Right cardiac atrium (tissue), 5 donors: ENCODE results near the gene CDC45. TPM values are rescaled to one million over a fixed set of nuclear protein-coding genes. Genes with fewer than 3 reads are reported as not detected.
"Not testable (repeated sequence)": the region's sequence is repeated elsewhere in the genome, so short reads cannot be mapped to it uniquely, and the experiment has no call there.

Experiments used
- ATAC-seq, 2 donors: fragments of 200-7000 bp; cut with Tn5 transposase; one replicate each; pipeline versions ENCODE4 v1.8.0 to v1.9.1; 2020; ENCODE audit warnings: moderate library complexity in 2 of 2, mild to moderate bottlenecking in 1 of 2
- DNase-seq, 3 donors: peaks; one replicate each; pipeline ENCODE4 v3.0.0-alpha.2; 2020
- H3K27ac ChIP-seq: one replicate; pipeline ENCODE4 v1.5.1; 2013; ENCODE audit warnings: mild to moderate bottlenecking, low read length, control low read depth, moderate library complexity
- H3K27me3 ChIP-seq: one replicate; pipeline ENCODE4 v1.6.1; 2013; ENCODE audit not compliant: control insufficient read depth, insufficient read depth
- H3K4me1 ChIP-seq: one replicate; pipeline ENCODE4 v1.6.1; 2013; ENCODE audit warnings: low read length; ENCODE audit not compliant: control insufficient read depth, insufficient read depth
- H3K4me3 ChIP-seq: one replicate; pipeline ENCODE4 v1.5.1; 2013; ENCODE audit warnings: low read length, control low read depth
- H3K9me3 ChIP-seq: one replicate; pipeline ENCODE4 v1.6.1; 2013; ENCODE audit warnings: low read length; ENCODE audit not compliant: control insufficient read depth
- WGBS: extraction: QIAGEN DNeasy Blood & Tissue Kit; methylation state at CpG from one replicate; pipeline ENCODE4 v1.1.7; 2013; 5-methylcytosine and 5-hydroxymethylcytosine counted together
- intact Hi-C, 4 donors: fragments of 100-400 bp; cut with DNase I; formaldehyde crosslinking; loops; one replicate each; pipeline versions ENCODE4 v1.11.0 to v1.14.0; 2022 to 2023
- long read RNA-seq, 4 donors: library from polyadenylated mRNA; unstranded; transcript quantifications; one replicate each; pipeline ENCODE4 v2.0.0, GENCODE V29; 2020 to 2021
- polyA plus RNA-seq: library from polyadenylated mRNA; stranded (reverse); fragments of 200-250 nt; gene quantifications from one replicate; pipeline ENCODE4 v1.2.3, GENCODE V29; 2013
- total RNA-seq, 4 donors: library from RNA; stranded (reverse); fragmentation: NEBNext Ultra II Directional; extraction: Animal tissue kit (Norgen Biotek cat#: 25700); gene quantifications; one replicate each; pipeline ENCODE4 v1.2.1, GENCODE V29; 2021
- donor health status: healthy with polysubstance abuse.
- donor health status: DM: no; HTN: yes; CAD: no.
- donor health status: DM: no; HTN: no; CAD: no.
- donor health status: DM: no; HTN: yes; CAD: no; lungs with severe emphysema.
- donor health status: DM: yes; HTN: yes; CAD: no.

The CDC45 gene, protein sequence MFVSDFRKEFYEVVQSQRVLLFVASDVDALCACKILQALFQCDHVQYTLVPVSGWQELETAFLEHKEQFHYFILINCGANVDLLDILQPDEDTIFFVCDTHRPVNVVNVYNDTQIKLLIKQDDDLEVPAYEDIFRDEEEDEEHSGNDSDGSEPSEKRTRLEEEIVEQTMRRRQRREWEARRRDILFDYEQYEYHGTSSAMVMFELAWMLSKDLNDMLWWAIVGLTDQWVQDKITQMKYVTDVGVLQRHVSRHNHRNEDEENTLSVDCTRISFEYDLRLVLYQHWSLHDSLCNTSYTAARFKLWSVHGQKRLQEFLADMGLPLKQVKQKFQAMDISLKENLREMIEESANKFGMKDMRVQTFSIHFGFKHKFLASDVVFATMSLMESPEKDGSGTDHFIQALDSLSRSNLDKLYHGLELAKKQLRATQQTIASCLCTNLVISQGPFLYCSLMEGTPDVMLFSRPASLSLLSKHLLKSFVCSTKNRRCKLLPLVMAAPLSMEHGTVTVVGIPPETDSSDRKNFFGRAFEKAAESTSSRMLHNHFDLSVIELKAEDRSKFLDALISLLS
- total RNA-seq: under 1 TPM in 2 of 4 donors, not detected in 2; 0.80 to 0.85 TPM
- 0.16 TPM for polyA plus RNA-seq
- long read RNA-seq, donor 1: 0 reads
- long read RNA-seq, donor 2: 0 reads
- long read RNA-seq, donor 3, partial matches to known transcripts: 0 of 1 reads
- long read RNA-seq, donor 3, other reads (novel, unspliced or antisense): 0 of 1 reads
- long read RNA-seq, donor 4: 0 reads

DNA sequence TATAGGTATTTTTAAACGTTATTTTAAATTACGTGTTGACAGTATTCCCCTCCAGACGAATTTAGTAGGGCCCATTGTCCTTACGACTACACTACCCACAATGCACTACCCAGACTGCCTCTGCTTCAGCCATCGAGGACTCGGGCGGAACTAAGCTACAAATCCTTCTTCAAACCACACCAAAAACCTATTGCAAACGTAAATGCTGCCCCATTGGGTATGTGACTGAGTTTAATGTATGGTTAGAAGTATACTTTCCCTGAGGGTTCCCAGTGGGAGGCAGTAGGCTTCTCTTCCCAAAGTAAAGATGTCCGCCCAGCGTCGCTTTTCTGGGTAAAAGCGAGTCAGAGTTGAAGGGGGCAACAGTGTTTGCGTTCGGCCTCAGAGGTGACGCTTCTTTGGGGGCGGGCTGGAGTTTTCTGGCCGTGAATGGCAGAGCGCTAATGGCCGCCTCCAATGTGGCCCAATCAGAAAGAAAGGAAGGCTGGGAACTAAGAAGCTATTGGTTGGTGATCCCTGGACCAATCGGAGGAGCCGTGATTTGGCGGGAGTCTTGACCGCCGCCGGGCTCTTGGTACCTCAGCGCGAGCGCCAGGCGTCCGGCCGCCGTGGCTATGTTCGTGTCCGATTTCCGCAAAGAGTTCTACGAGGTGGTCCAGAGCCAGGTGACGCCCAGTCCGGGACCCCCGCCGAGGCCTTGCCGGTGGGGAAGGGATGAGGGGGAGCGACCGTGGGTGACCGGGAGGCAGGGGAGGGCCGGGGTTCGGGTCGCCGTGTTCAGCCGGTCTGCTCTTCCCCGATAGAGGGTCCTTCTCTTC, at the start of gene CDC45:
Gene CDC45, plus strand, starts transcription at position 566 of the 818 bp plus-strand sequence. Its CDS starts 49 bp downstream, at position 615.
- intact Hi-C loops: loop anchor here in 1 of 4 donors (2.0 kb wide), 1 partner anchor 49 kb away; the partner anchor contains the start of gene HIRA
- DNase-seq (peak; percentile 96 to 98 (median 97)), ATAC-seq (peak; percentile 97 to 98)
- Histone ChIP-seq H3K4me1 (no peaks in the 10 kb centered on the region), H3K27me3 (no peaks in the 10 kb centered on the region), H3K4me3 (peak within 1 kb of the TSS; percentile 87), H3K27ac (peak within 1 kb of the TSS; percentile 98), H3K9me3 (no peaks in the 10 kb centered on the region)
- WGBS: under 1% methylated on average over 50 of the region's 50 CpGs

GRCh38 chr22:19429950-19430889, 49.5 kb upstream of the CDC45 start:
- Histone ChIP-seq H3K4me1 (peaks cover 2% of the 10 kb centered on the region), H3K9me3 (no peaks in the 10 kb centered on the region), H3K27ac (no peak overlapping the region), H3K4me3 (peak overlapping the region; percentile 93), H3K27me3 (no peaks in the 10 kb centered on the region)
- intact Hi-C loops: loop anchor here in 1 of 4 donors (2.0 kb wide), 1 partner anchor 49 kb away; the partner anchor contains the start of genes CDC45 and UFD1
- ATAC-seq (no peak), DNase-seq (no peak)
- 15% methylated on average over 12 of the region's 12 CpGs for WGBS

DNA sequence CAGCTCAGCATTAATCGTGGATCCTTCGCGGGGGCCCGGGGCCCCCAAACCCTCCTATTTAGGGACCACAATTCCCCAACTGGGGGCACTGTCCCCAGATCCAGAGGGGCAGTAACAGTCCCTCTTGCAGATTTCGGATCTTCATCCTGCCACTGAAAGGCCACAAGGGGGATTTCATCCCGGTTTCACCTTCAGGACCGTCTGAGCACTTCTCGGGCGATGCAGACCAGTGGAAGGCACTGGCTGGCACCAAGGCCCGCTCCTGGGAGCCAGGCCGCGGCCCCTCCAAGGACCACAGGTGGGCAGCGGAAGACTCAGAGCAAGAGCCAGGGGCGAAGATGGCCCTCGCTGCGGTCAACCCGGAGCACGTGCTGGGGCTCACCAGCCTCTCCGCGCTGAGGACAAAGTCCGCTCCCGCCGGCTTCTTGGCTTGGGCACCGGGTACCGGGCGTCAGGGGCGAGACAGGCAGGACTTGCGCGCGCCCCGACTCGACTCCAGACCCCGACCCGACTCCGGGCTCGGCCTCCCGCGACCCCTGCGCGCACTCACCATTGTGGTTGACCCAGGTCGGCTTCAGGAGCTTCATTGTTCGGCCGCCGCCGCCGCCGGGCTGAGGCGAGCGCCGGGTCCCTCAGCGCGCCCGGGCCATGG, 48.7 kb upstream of the CDC45 start:
- Histone ChIP-seq H3K27ac (peak overlapping the region; percentile 31), H3K4me1 (peaks cover 2% of the 10 kb centered on the region), H3K27me3 (no peaks in the 10 kb centered on the region), H3K9me3 (no peaks in the 10 kb centered on the region), H3K4me3 (peak overlapping the region; percentile 93)
- under 1% methylated on average over 53 of the region's 53 CpGs for WGBS
- DNase-seq (peak; percentile 43 to 71 (median 71)), ATAC-seq (no peak)
- intact Hi-C loops: loop anchor here in 1 of 4 donors (2.0 kb wide), 1 partner anchor 48 kb away; the partner anchor contains the start of genes CDC45 and UFD1

- no peaks in the 10 kb centered on the region for H3K9me3 ChIP-seq
- under 1% methylated on average over 66 of the region's 66 CpGs for WGBS
- peaks cover 2% of the 10 kb centered on the region for H3K4me1 ChIP-seq
- intact Hi-C loops: loop anchor here in 1 of 4 donors (2.0 kb wide), 1 partner anchor 47 kb away; the partner anchor contains the start of genes CDC45 and UFD1
- H3K27ac ChIP-seq: peak within 1 kb of the TSS; percentile 85
- no peaks in the 10 kb centered on the region for H3K27me3 ChIP-seq
- DNase-seq (peak; percentile 81 to 93 (median 92)), ATAC-seq (peak; percentile 80 to 81)
- peak within 1 kb of the TSS; percentile 93 for H3K4me3 ChIP-seq
These were observed 48.0 kb upstream of the CDC45 start, which contains the start of gene HIRA for GRCh38 chr22:19431649-19432132. HIRA (minus strand) TSS chr22:19431733; CDS start chr22:19431476, 257 bp downstream.

DNA sequence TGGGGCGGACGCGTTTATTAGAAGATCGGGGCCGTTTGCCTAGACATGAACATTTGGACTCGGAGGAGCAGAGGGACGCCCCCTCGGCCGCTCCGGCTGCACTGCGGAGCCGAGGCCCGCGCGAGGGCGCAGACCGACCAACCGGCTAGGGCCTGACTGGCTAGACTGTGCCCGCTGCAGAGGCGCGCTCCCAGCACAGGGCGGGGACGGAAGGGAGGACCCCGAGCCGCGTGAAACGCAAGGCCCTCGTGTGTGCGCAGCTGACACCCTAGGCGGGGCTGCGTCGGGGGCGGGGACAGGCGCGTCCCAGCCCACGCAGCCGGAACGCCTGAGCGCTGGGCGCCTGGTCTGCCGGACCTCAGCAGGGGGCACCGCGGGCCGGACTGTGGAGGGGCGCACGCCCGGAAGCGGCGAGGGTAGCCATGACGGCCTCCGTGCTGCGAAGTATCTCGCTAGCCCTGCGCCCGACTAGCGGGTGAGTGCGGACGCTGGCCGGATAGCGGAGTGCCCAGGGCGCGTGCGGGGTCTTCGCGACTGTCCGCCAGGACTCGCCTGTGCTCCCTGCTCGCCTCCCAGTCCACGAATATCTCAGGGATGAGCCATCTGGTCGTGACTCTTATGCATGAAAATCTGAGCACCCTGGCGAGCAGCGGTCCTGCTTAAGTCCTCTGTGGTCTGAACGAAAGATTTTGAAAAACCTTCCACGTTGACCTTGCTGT, 47.4 kb upstream of the CDC45 start, which contains the start of gene MRPL40:
Gene MRPL40, plus strand, starts transcription at position 413 of the 719 bp plus-strand sequence. Its CDS starts 10 bp downstream, at position 423.
- DNase-seq (peak; percentile 97 to 98 (median 98)), ATAC-seq (peak; percentile 99)
- H3K4me1 ChIP-seq: peaks cover 2% of the 10 kb centered on the region
- WGBS: under 1% methylated on average over 74 of the region's 74 CpGs
- peak within 1 kb of the TSS; percentile 85 for H3K27ac ChIP-seq
- H3K4me3 ChIP-seq: peak within 1 kb of the TSS; percentile 93
- intact Hi-C loops: no loop called here
- H3K27me3 ChIP-seq: no peaks in the 10 kb centered on the region
- H3K9me3 ChIP-seq: no peaks in the 10 kb centered on the region

DNA sequence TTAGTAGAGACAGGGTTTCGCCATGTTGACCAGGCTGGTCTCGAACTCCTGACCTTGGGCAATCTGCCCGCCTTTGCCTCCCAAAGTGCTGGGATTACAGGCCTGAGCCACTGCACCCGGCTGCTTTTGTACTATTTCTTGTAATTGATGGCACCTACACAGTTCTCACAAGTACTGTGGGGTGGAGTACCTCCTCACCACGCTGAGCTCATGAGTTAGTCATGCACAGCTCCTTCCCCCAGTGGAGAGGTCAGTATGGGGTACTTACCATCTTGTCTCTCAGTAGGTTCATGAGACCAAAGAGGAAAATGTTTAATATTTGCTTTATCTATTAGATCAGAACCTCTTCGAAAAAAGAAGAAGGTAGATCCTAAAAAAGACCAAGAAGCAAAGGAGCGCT, 45.3 kb upstream of the CDC45 start:
- no peak overlapping the region for H3K27ac ChIP-seq
- ATAC-seq: no peak
- H3K4me1 ChIP-seq: peaks cover 2% of the 10 kb centered on the region
- no peak for DNase-seq
- no peaks in the 10 kb centered on the region for H3K9me3 ChIP-seq
- no peak overlapping the region for H3K4me3 ChIP-seq
- H3K27me3 ChIP-seq: no peaks in the 10 kb centered on the region
- 96% methylated on average over 7 of the region's 7 CpGs for WGBS
- intact Hi-C loops: no loop called here

DNA sequence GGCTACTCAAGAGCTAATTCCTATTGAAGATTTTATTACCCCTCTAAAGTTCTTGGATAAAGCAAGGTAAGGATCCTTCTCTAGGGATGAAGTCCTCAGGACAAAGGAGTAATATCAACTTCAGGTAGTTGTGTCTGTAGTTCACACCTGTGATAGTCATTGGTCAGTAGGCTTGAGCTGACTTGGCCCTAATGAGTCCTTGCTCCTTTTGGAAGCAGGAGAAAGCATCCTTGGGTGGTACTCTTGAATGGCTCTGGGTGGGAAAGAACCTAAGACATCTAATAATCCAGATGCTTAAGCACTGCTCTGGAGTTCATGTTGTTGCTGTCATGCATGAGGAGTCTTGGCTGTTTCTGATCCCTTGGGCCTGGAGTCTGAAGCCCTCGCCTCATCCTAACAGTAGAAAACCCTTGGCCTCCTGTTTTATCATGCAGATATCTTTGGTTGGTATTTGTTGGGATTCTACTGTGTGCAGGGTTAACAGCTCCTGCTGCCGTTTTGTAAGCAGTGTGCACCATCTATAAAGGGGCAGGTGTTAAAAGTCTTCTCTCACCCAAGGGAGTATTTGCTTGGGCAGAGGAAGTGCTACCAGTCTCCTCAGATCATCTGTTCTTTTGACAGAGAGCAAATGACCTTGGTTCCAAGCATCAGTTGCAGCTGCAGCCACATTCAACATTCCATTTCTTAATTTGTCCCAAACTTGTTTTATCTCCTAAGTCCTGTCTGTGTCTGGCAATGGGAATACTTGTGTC, 44.7 kb upstream of the CDC45 start:
- DNase-seq: no peak
- ATAC-seq: no peak
- Histone ChIP-seq H3K27ac (no peak overlapping the region), H3K9me3 (no peaks in the 10 kb centered on the region), H3K27me3 (no peaks in the 10 kb centered on the region), H3K4me3 (no peak overlapping the region), H3K4me1 (peaks cover 1% of the 10 kb centered on the region)
- WGBS: 65% methylated on average over 2 of the region's 2 CpGs
- intact Hi-C loops: no loop called here

DNA sequence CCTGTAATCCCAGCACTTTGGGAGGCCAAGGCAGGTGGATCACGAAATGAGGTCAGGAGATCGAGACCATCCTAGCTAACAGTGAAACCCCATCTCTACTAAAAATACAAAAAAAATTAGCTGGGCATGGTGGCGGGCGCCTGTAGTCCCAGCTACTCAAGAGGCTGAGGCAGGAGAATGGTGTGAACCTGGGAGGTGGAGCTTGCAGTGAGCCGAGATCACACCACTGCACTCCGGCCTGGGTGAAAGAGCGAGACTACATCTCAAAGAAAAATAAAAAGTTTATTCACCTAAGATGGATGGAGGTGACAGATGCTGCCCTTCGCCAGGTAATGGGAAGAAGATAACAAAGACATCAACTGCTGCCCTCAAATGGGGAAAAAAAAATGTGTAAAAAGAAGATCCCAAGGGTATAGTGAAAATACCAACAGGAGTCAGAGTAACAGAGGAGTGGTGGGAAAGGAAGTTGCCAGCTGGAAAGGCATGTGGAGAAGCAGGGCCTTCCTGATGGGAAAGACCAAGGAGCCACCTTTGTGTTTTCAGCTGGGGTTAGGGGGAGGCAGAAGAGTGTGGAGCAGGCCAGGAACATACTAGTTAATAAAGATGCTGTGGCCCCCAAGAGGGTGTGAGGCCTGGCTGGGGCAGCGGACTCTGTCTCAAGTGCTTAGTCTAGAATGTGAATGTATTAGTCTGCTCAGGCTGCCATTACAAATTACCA, 43.1 kb upstream of the CDC45 start:
- H3K4me3 ChIP-seq, ATAC-seq, H3K27ac ChIP-seq, H3K9me3 ChIP-seq, H3K27me3 ChIP-seq, DNase-seq, intact Hi-C loops, H3K4me1 ChIP-seq: not testable (repeated sequence)
- WGBS: 92% methylated on average over 9 of the region's 9 CpGs
